Astrocyte (in vitro differentiated cells and primary cell): ENCODE data around the gene KLF2.

Experiments used
- CTCF ChIP-seq: IDR thresholded peaks from 2 replicates; pipeline ENCODE4 v1.5.1; 2011; ENCODE audit warnings: low read depth, mild to moderate bottlenecking, inconsistent platforms, low read length, moderate library complexity; ENCODE audit not compliant: insufficient read depth
- EZH2 ChIP-seq: IDR thresholded peaks from 2 replicates; pipeline ENCODE4 v1.6.1; 2012; ENCODE audit warnings: mild to moderate bottlenecking, low read length, inconsistent platforms; ENCODE audit not compliant: insufficient read depth

- TF ChIP-seq CTCF (no peak), EZH2 (no peak)
Measured at GRCh38 chr19:16342002-16342715, 17.5 kb downstream of the KLF2 start.
